Mesodermal cell (in vitro differentiated cells): ENCODE measurements around the gene AP4B1.
A peak's percentile ranks its signal among the peaks of the same experiment; 100 is the strongest.

Experiments
- H3K27ac ChIP-seq: 2 replicates; pipeline ENCODE4 v1.7.0; 2013; ENCODE audit warnings: mild to moderate bottlenecking, low read depth, low read length, moderate library complexity; ENCODE audit not compliant: severe bottlenecking
- H3K36me3 ChIP-seq: 2 replicates; pipeline ENCODE4 v1.7.1; 2013; ENCODE audit warnings: mild to moderate bottlenecking, low read length, moderate library complexity; ENCODE audit not compliant: control insufficient read depth, insufficient read depth
- H3K4me1 ChIP-seq: one replicate; pipeline ENCODE4 v1.7.1; 2013; ENCODE audit warnings: mild to moderate bottlenecking, low read length; ENCODE audit not compliant: insufficient read depth, control insufficient read depth, poor library complexity, severe bottlenecking
- H3K4me3 ChIP-seq: 2 replicates; pipeline ENCODE4 v1.7.0; 2013; ENCODE audit warnings: low read length, control low read depth, mild to moderate bottlenecking; ENCODE audit not compliant: insufficient read depth, poor library complexity, severe bottlenecking; ENCODE audit errors: extremely low read depth
- H3K9me3 ChIP-seq: 2 replicates; pipeline ENCODE4 v1.7.1; 2013; ENCODE audit warnings: mild to moderate bottlenecking, low read length, moderate library complexity; ENCODE audit not compliant: control insufficient read depth
- WGBS, 2 experiments: methylation state at CpG; one replicate each; pipeline ENCODE4 v1.1.5; 2013; ENCODE audit warnings: missing lambda C conversion rate in 2 of 2; ENCODE audit not compliant: insufficient coverage in 2 of 2; 5-methylcytosine and 5-hydroxymethylcytosine counted together

AP4B1 gene

DNA sequence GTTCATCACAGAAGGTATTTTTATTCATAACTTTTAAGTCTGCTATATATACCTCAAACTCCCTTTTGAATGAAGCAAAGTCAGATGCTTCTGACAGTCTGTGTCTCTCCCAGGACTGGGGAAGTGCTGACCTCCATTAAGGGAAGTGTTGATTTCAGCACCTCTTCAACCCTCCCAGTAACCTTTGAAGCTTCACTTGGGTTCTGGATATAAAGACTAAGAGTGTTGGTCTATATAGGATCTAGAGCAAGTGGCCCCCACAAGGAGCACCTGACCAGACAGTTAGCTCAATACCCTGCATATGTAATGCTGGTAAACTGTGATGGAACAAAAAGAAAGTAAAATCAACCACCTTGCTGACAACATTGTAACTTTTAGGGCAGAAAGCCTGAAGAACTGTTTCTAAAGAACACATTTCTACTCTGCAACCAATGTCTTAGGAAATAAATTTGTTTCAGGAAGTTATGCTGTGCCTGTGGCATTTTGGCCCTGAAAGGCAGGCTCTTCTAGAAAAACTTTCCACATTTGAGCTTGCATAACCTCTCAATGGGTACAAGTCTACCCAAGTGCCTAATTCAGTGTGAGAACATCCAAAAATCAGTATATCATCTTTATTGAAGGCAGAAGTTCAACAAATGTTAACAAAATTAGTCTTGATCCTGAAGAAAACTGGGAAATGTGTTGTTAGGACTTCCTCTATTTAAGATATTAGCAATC lies 32.2 kb downstream of the AP4B1 start:
- H3K9me3 ChIP-seq, result no peaks in the 10 kb centered on the region
- peaks cover 5% of the 10 kb centered on the region for H3K4me1 ChIP-seq
- H3K4me3 ChIP-seq, result no peak overlapping the region
- no peak overlapping the region for H3K27ac ChIP-seq
- no peaks in the 10 kb centered on the region for H3K36me3 ChIP-seq

DNA sequence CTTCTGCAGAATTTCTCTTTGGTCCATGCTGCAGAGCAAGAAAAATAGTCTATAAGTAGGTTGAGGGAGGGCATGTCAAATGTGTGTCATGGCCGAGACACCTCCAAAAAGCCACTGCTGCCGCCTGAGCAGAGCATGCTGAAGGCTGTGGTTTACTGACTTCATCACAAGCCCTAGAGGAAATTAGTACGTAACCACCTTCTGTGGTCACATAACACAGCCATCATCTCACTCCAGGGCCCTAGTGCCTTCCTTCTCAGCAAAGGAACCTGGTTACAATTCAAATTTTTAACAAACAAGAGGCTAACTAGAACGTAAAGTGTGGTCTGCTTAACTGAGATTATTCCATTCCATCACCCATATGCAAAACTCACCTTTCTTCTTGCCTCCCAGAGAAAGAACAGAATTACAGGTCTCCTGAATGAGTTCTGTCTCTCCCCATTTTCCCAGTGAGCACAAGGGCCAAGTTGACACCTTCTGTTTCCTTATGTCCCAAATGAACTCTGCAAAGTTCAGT lies 32.9 kb downstream of the AP4B1 start, which contains the start of gene PTPN22:
Gene PTPN22 (minus strand): TSS at position 116 of the 517 bp plus-strand sequence.
- Histone ChIP-seq H3K36me3 (no peaks in the 10 kb centered on the region), H3K9me3 (no peaks in the 10 kb centered on the region), H3K4me3 (no peak within 1 kb of the TSS), H3K4me1 (peaks cover 5% of the 10 kb centered on the region), H3K27ac (no peak within 1 kb of the TSS)
- 61 to 74% methylated on average over 4 of the region's 4 CpGs for WGBS, 2 experiments

DNA sequence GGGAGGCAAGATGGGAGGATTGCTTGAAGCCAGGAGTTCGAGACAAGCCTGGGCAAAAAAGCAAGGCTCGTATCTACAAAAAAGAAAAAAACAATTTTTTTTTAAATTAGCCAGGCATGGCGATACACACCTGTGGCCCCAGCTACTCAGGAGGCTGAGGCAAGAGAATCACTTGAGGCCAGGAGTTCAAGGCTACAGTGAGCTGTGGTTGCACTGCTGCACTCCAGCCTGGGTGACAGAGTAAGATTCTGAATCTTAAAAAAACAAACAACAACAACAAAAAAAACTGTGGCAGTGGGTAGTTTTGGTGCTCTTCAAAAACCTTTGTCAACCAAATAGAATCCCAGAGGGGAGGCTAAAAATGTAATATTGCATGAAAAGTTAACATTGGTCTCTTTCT lies 33.8 kb downstream of the AP4B1 start:
- 69 to 88% methylated on average over 2 of the region's 3 CpGs for WGBS, 2 experiments
- Histone ChIP-seq H3K27ac (no peak overlapping the region), H3K36me3 (no peaks in the 10 kb centered on the region), H3K4me3 (no peak overlapping the region), H3K9me3 (no peaks in the 10 kb centered on the region), H3K4me1 (peaks cover 5% of the 10 kb centered on the region)

DNA sequence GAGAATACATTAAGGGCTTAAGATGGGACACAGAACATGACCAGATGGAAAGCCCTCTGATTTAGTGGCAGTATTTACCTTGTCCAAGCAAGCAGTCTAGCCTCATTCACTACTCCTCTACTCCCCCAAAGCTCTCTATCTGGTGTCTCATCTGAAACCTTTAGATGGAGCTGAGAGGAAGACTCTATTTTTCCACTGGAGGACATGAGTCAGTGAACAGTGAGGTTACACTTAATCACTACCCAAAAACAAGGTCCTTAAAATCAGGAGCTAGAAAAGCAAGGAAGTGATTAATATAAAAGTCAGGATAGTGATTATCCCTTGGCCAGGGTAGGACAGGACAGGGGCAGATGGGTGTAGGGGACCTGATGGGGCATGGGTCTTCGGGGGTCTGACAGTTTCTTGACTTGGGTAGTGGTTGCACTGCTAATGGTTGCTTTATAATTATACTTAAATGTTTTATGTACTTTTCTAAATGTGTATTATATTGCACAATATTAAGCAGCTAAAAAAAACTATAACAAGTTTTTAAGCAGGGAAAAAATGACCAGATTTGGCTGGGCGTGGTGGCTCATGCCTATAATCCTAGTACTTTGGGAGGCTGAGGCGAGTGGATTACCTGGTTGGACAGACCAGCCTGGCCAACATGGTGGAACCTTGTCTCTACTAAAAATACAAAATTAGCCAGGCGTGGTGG lies 36.1 kb downstream of the AP4B1 start:
- 84 to 86% methylated on average over 3 of the region's 4 CpGs for WGBS, 2 experiments
- Histone ChIP-seq H3K4me1 (peaks cover 5% of the 10 kb centered on the region), H3K27ac (no peak overlapping the region), H3K9me3 (no peaks in the 10 kb centered on the region), H3K4me3 (no peak overlapping the region), H3K36me3 (no peaks in the 10 kb centered on the region)

DNA sequence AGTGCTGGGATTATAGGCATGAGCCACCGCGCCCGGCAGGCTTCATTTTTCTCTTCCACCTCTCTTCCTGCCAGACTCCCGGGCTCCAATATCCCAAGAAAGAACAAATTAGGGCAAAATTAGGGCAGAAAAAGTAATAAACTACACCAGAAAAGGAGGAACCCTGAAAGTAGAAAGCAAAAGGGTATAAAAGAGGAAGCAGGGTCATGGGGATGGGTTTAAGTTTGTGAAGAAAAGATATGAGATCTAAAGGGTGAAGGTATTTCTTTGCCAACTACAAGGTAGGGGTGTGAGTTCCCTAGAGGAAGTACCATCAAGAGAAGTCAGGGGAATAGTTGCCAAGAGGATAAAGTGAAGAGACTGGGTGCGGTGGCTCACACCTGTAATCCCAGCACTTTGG lies 43.0 kb downstream of the AP4B1 start:
- 100% methylated on average over 1 to 2 of the region's 5 CpGs for WGBS, 2 experiments
- no peak overlapping the region for H3K27ac ChIP-seq
- no peaks in the 10 kb centered on the region for H3K9me3 ChIP-seq
- H3K4me1 ChIP-seq, result peaks cover 6% of the 10 kb centered on the region
- H3K4me3 ChIP-seq, result no peak overlapping the region
- H3K36me3 ChIP-seq, result no peaks in the 10 kb centered on the region

DNA sequence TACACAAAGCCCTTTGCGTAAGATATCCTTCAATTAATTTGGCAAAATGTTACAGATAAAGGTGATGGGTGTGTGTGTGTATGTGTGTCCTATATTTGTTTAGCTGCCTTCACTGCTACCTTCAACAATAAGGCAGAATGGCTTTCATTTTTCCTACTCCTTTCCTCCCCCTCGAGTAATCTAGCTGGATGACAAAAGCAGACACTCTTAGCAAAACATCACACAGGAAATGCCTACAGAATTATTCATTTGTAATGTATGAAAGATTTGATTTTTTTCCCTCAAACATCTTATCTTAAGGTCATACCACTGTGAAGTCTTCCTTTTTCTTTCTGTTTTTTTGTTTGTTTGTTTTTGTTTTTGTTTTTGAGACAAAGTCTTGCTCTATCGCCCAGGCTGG lies 43.7 kb downstream of the AP4B1 start:
- Histone ChIP-seq H3K4me3 (no peak overlapping the region), H3K4me1 (peaks cover 6% of the 10 kb centered on the region), H3K27ac (peak overlapping the region; percentile 33), H3K36me3 (no peaks in the 10 kb centered on the region), H3K9me3 (no peaks in the 10 kb centered on the region)
- 100% methylated on average over 1 of the region's 3 CpGs; no CpG with 5 or more reads in 1 of the 2 experiments for WGBS, 2 experiments

DNA sequence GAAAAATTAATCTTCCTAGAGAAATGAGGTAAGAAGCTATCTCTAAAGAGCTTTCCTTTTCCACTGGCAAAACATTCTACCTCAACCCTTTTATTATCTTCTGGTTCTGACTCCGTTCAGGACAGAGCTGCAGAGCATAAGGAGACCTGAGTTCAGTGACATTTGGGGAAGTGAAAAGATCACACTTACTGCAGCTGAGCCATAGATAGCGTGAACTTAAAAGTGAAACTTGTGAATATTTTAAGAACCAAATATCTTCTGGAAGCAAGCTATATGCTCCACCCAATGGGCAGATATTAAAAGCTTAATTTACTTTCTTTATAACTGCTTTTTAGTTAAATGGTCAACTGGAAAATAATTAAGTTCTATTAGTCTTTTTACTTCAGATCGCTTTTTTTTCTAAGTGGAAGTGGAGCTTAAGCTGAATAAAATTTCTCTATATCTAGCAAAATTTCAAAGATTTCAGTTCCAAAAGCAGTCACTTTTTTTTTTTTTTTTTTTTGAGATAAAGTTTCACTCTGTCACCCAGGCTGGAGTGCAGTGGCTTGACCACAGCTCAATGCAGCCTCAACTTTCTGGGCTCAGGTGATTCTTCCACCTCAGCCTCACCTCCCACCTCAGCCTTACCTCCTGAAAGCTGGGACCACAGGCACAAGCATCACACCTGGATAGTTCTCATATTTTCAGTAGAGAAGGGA lies 45.0 kb downstream of the AP4B1 start:
- no peak overlapping the region for H3K4me3 ChIP-seq
- H3K27ac ChIP-seq, result no peak overlapping the region
- H3K9me3 ChIP-seq, result no peaks in the 10 kb centered on the region
- no peaks in the 10 kb centered on the region for H3K36me3 ChIP-seq
- peaks cover 6% of the 10 kb centered on the region for H3K4me1 ChIP-seq
- WGBS, 2 experiments, result 100% methylated on average over 2 of the region's 3 CpGs; no CpG with 5 or more reads in 1 of the 2 experiments

DNA sequence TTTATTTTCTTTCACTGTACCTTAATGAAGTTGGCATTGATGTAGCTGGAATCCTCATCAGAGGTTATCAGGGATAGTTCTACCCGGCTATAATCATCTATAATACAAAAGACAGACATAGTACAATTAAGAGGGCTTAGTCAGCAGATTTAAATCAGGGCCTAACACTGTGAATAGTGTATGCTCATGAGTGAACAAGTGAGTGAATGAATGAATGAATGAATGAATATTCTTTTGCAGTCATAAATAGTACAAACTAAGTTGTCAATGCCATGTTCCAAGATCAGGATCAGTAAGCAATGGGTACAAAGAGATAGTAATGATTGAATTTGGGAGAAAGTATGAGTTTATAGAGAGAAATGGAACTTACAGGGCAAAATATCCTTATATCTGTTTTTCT lies 45.6 kb downstream of the AP4B1 start:
- Histone ChIP-seq H3K9me3 (no peaks in the 10 kb centered on the region), H3K27ac (no peak overlapping the region), H3K4me3 (no peak overlapping the region), H3K36me3 (no peaks in the 10 kb centered on the region), H3K4me1 (peaks cover 6% of the 10 kb centered on the region)
- no CpG with 5 or more reads among the region's 1 CpG for WGBS, 2 experiments

DNA sequence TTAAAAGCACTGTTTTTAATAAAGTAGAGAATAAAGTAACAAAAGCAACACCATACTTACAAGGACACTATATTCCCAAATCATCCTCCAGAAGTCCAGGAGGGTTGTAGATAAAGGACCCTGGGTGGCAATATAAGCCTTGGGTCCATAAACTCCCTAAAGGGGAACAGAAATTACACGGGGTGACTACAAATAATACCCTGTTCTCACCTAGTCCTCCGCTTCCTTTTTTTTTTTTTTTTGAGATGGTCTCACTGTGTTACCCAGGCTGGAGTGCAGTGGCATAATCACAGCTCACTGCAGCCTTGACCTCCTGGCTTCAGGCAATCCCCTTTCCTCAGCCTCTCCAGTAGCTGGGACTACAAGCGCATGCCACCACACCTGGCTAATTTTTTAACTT lies 46.2 kb downstream of the AP4B1 start:
- no peaks in the 10 kb centered on the region for H3K9me3 ChIP-seq
- H3K36me3 ChIP-seq, result no peaks in the 10 kb centered on the region
- H3K4me1 ChIP-seq, result peaks cover 6% of the 10 kb centered on the region
- no peak overlapping the region for H3K4me3 ChIP-seq
- H3K27ac ChIP-seq, result no peak overlapping the region
- WGBS, 2 experiments, result 93 to 100% methylated on average over 2 to 3 of the region's 3 CpGs

DNA sequence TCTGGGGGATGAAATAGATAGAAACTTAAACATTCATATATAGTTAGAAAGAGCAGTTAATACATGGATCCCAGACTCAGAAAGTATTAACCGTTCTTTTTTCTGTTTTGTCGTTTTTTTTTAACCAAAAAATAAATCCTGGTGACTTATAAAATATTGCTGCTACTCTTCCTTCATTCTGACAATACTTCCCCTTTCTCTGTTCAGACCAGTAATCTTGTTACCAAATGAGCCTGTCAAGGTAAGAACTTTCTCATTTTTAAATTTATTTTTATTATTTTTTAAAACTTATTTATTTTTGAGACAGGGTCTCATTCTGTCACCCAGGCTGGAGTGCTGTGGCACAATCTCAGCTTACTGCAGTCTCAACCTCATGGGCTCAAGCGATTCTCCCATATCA lies 46.8 kb downstream of the AP4B1 start:
- Histone ChIP-seq H3K4me1 (peaks cover 6% of the 10 kb centered on the region), H3K27ac (no peak overlapping the region), H3K9me3 (no peaks in the 10 kb centered on the region), H3K36me3 (no peaks in the 10 kb centered on the region), H3K4me3 (no peak overlapping the region)
- WGBS, 2 experiments, result 93% methylated on average over 3 of the region's 3 CpGs; no CpG with 5 or more reads in 1 of the 2 experiments
